ENCODE measurements around the gene NELL1. TPM values are rescaled to one million over a fixed set of nuclear protein-coding genes. Genes with fewer than 3 reads are reported as not detected.

Gene NELL1
- total and polyA plus RNA-seq, 2 experiments from 2014 or later: 1.6 TPM; not detected in 1

- TF ChIP-seq CTCF (conservative IDR thresholded peaks at IDR 0.05; ENCODE audit: low read depth in 2 of 2) (no peak), ZNF114 (CRISPR knock-in tag; IDR thresholded peaks at IDR 0.05) (no peak)
Observed at GRCh38 chr11:21421711-21422329, 752.4 kb downstream of the NELL1 start (continued).

- Histone ChIP-seq H3K27me3 (ENCODE audit: insufficient read depth) (no peaks in the 10 kb centered on the region), H3K79me2 (replicated peaks; ENCODE audit: insufficient read depth) (no peaks in the 10 kb centered on the region), H4K20me1 (replicated peaks; ENCODE audit: insufficient read depth) (no peaks in the 10 kb centered on the region), H3K27ac (ENCODE audit: low read depth) (no peak overlapping the region), H3K9me2 (ENCODE audit: insufficient read depth) (no peaks in the 10 kb centered on the region), H3K36me3 (ENCODE audit: insufficient read depth) (no peaks in the 10 kb centered on the region), H3F3A (replicated peaks; ENCODE audit: low read depth) (no peaks in the 10 kb centered on the region), H3K4me1 (ENCODE audit: insufficient read depth) (no peaks in the 10 kb centered on the region), H3K4me3 (no peak overlapping the region), H3K4me2 (no peak overlapping the region), H2AFZ (no peak overlapping the region)
- Mint-ChIP-seq H3K9me3 (no peaks in the 10 kb centered on the region), H3K36me3 (ENCODE audit: low read depth) (no peaks in the 10 kb centered on the region), H3K27ac (no peak overlapping the region), H3K27me3 (ENCODE audit: insufficient read depth, low read depth, poor library complexity) (no peaks in the 10 kb centered on the region), H3K4me3 (no peak overlapping the region), H3K4me1 (peaks cover 3% of the 10 kb centered on the region; the same call in 1 of the 3 replicates)
- TF ChIP-seq CTCF (conservative IDR thresholded peaks at IDR 0.05; ENCODE audit: low read depth in 2 of 2): no peak
- no peak for TF ChIP-seq ETS1 (IDR thresholded peaks at IDR 0.05)
- no peak for TF ChIP-seq STAT1 (IDR thresholded peaks at IDR 0.05; ENCODE audit: unreplicated experiment)
- no peak for TF ChIP-seq JUNB (IDR thresholded peaks at IDR 0.05; ENCODE audit: unreplicated experiment)
- no peak for TF ChIP-seq ZNF462 (CRISPR knock-in tag; IDR thresholded peaks at IDR 0.05)
- ATAC-seq (no peak), DNase-seq (ENCODE audit: low spot score) (no peak)
Observed at GRCh38 chr11:21426931-21427330, 757.5 kb downstream of the NELL1 start.

All from GM23338 (cell line).